Hepatocyte (in vitro differentiated cells): ENCODE measurements around the gene WDR89. TPM values are rescaled to one million over a fixed set of nuclear protein-coding genes. Genes with fewer than 3 reads are reported as not detected.

Experiments used
- DNase-seq: peaks from one replicate; pipeline ENCODE4 v3.0.0-alpha.2; 2016; ENCODE audit warnings: low spot score
- H2AFZ ChIP-seq: fragments of 200-600 bp; sonication (generic); 2 replicates; pipeline ENCODE4 v1.6.0; 2016; ENCODE audit warnings: antibody characterized with exemption, mild to moderate bottlenecking
- H3K27ac ChIP-seq: fragments of 200-600 bp; sonication (generic); 2 replicates; pipeline ENCODE4 v1.5.1; 2016; ENCODE audit warnings: mild to moderate bottlenecking
- H3K27me3 ChIP-seq: fragments of 200-600 bp; sonication (generic); 2 replicates; pipeline ENCODE4 v1.6.1; 2016
- H3K36me3 ChIP-seq: fragments of 200-600 bp; sonication (generic); replicated peaks from 2 replicates; pipeline ENCODE4 v1.5.1; 2016; ENCODE audit warnings: low read depth; ENCODE audit not compliant: insufficient read depth
- H3K4me1 ChIP-seq: fragments of 200-600 bp; sonication (generic); 2 replicates; pipeline ENCODE4 v1.5.1; 2016; ENCODE audit warnings: mild to moderate bottlenecking, moderate library complexity; ENCODE audit not compliant: insufficient read depth
- H3K4me2 ChIP-seq: fragments of 200-600 bp; sonication (generic); 2 replicates; pipeline ENCODE4 v1.6.0; 2016
- H3K4me3 ChIP-seq: fragments of 200-600 bp; sonication (generic); 2 replicates; pipeline ENCODE4 v1.5.1; 2016; ENCODE audit warnings: mild to moderate bottlenecking
- H3K79me2 ChIP-seq: fragments of 200-600 bp; sonication (generic); 2 replicates; pipeline ENCODE4 v1.6.0; 2017; ENCODE audit warnings: mild to moderate bottlenecking
- H3K9me2 ChIP-seq: fragments of 200-600 bp; sonication (generic); replicated peaks from 2 replicates; pipeline ENCODE4 v1.6.0; 2017; ENCODE audit warnings: mild to moderate bottlenecking; ENCODE audit not compliant: insufficient read depth
- H3K9me3 ChIP-seq: fragments of 200-600 bp; sonication (generic); 2 replicates; pipeline ENCODE4 v1.5.1; 2016; ENCODE audit warnings: low read depth, mild to moderate bottlenecking
- H4K20me1 ChIP-seq: fragments of 200-600 bp; sonication (generic); 2 replicates; pipeline ENCODE4 v1.6.0; 2016; ENCODE audit warnings: mild to moderate bottlenecking; ENCODE audit not compliant: insufficient read depth, poor library complexity, severe bottlenecking
- EZH2 ChIP-seq: fragments of 200-600 bp; sonication (generic); IDR thresholded peaks from 2 replicates; pipeline ENCODE4 v1.6.1; 2016; ENCODE audit warnings: antibody characterized with exemption, mild to moderate bottlenecking, borderline replicate concordance
- EZH2phosphoT487 ChIP-seq: fragments of 200-600 bp; sonication (generic); IDR thresholded peaks from one replicate; pipeline ENCODE4 v1.6.1; 2018; ENCODE audit warnings: antibody characterized with exemption, mild to moderate bottlenecking, low read depth, moderate library complexity; ENCODE audit not compliant: unreplicated experiment, severe bottlenecking
- WGBS: methylation state at CpG from one replicate; pipeline ENCODE4 v1.1.6; 2016; ENCODE audit warnings: low lambda C conversion rate; ENCODE audit errors: missing lambda C conversion rate; 5-methylcytosine and 5-hydroxymethylcytosine counted together
- polyA plus RNA-seq: library from polyadenylated mRNA; unstranded; fragments of >200 nt; fragmentation: Nextera tagmentation; extraction: Ambion mirVana; gene quantifications from 2 replicates; pipeline ENCODE4 v1.2.1, GENCODE V29; 2016
- total RNA-seq: library from RNA; depleted of rRNA; stranded (reverse); fragments of >200 nt; gene quantifications from 2 replicates; pipeline ENCODE4 v1.2.3, GENCODE V29; 2014
- TF ChIP-seq, protein P1 (sequence below): fragments of 200-600 bp; sonication (generic); IDR thresholded peaks from 2 replicates; pipeline ENCODE4 v1.5.1; 2016; ENCODE audit warnings: antibody characterized with exemption, mild to moderate bottlenecking; ENCODE audit not compliant: poor library complexity

WDR89 gene
- total and polyA plus RNA-seq, 2 experiments from 2014 or later: 3.9 to 14.6 TPM

GRCh38 chr14:63659726-63660125 lies 18.1 kb upstream of the WDR89 start:
- Histone ChIP-seq H3K27me3 (no peaks in the 10 kb centered on the region), H3K4me3 (no peak overlapping the region), H4K20me1 (no peaks in the 10 kb centered on the region), H3K9me3 (no peaks in the 10 kb centered on the region), H3K4me1 (no peaks in the 10 kb centered on the region), H3K27ac (no peak overlapping the region), H2AFZ (no peak overlapping the region), H3K79me2 (no peaks in the 10 kb centered on the region), H3K4me2 (no peak overlapping the region), H3K9me2 (no peaks in the 10 kb centered on the region), H3K36me3 (no peaks in the 10 kb centered on the region)
- DNase-seq: no peak
- TF ChIP-seq EZH2: no peak
- TF ChIP-seq EZH2phosphoT487: no peak
- TF ChIP-seq, protein P1, sequence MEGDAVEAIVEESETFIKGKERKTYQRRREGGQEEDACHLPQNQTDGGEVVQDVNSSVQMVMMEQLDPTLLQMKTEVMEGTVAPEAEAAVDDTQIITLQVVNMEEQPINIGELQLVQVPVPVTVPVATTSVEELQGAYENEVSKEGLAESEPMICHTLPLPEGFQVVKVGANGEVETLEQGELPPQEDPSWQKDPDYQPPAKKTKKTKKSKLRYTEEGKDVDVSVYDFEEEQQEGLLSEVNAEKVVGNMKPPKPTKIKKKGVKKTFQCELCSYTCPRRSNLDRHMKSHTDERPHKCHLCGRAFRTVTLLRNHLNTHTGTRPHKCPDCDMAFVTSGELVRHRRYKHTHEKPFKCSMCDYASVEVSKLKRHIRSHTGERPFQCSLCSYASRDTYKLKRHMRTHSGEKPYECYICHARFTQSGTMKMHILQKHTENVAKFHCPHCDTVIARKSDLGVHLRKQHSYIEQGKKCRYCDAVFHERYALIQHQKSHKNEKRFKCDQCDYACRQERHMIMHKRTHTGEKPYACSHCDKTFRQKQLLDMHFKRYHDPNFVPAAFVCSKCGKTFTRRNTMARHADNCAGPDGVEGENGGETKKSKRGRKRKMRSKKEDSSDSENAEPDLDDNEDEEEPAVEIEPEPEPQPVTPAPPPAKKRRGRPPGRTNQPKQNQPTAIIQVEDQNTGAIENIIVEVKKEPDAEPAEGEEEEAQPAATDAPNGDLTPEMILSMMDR: no peak
- WGBS: 91% methylated on average over 4 of the region's 4 CpGs

DNA sequence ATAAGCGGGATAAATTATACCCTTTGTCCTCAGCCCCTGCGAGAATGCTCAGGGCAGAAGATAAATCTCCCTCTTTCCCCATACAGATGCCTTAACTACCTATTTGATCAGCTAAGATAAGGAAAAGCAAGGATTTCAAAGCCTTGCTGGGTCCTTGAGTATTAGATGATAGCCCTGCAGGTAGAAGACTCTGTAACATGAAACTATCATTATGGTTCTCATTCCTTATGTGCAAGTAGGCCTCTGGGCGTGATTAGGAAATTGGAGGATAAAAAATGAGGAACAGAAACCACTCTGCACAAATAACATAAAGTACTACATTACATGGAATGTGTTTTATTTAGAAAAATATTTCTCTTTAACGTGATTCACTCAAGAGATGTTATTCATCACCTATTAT lies 14.5 kb upstream of the WDR89 start:
- Histone ChIP-seq H3K27me3 (no peaks in the 10 kb centered on the region), H2AFZ (no peak overlapping the region), H3K36me3 (no peaks in the 10 kb centered on the region), H3K4me3 (no peak overlapping the region), H3K4me2 (no peak overlapping the region), H3K79me2 (no peaks in the 10 kb centered on the region), H3K4me1 (no peaks in the 10 kb centered on the region), H3K9me2 (no peaks in the 10 kb centered on the region), H3K9me3 (no peaks in the 10 kb centered on the region), H4K20me1 (no peaks in the 10 kb centered on the region), H3K27ac (no peak overlapping the region)
- TF ChIP-seq, protein P1: no peak
- TF ChIP-seq EZH2: no peak
- TF ChIP-seq EZH2phosphoT487: no peak
- no peak for DNase-seq
- WGBS: 70% methylated on average over 4 of the region's 4 CpGs

GRCh38 chr14:63654936-63655335 lies 13.3 kb upstream of the WDR89 start:
- no peaks in the 10 kb centered on the region for H3K9me3 ChIP-seq
- TF ChIP-seq EZH2phosphoT487 (no peak), EZH2 (no peak)
- TF ChIP-seq, protein P1: no peak
- no peaks in the 10 kb centered on the region for H3K36me3 ChIP-seq
- no peak overlapping the region for H3K4me2 ChIP-seq
- no peak overlapping the region for H2AFZ ChIP-seq
- DNase-seq: no peak
- no peaks in the 10 kb centered on the region for H3K9me2 ChIP-seq
- H3K4me3 ChIP-seq: no peak overlapping the region
- 75% methylated on average over 2 of the region's 2 CpGs for WGBS
- no peaks in the 10 kb centered on the region for H3K4me1 ChIP-seq
- H3K27ac ChIP-seq: no peak overlapping the region
- no peaks in the 10 kb centered on the region for H4K20me1 ChIP-seq
- no peaks in the 10 kb centered on the region for H3K79me2 ChIP-seq
- no peaks in the 10 kb centered on the region for H3K27me3 ChIP-seq

- Histone ChIP-seq H3K4me1 (no peaks in the 10 kb centered on the region), H3K79me2 (no peaks in the 10 kb centered on the region), H3K36me3 (no peaks in the 10 kb centered on the region), H3K9me2 (no peaks in the 10 kb centered on the region), H3K27ac (no peak overlapping the region), H2AFZ (no peak overlapping the region), H3K4me3 (no peak overlapping the region), H3K9me3 (no peaks in the 10 kb centered on the region), H3K4me2 (no peak overlapping the region), H3K27me3 (no peaks in the 10 kb centered on the region), H4K20me1 (no peaks in the 10 kb centered on the region)
- TF ChIP-seq, protein P1: no peak
- TF ChIP-seq EZH2: no peak
- TF ChIP-seq EZH2phosphoT487: no peak
- DNase-seq: no peak
- WGBS: 94% methylated on average over 2 of the region's 2 CpGs
Observed at GRCh38 chr14:63654346-63654745, 12.7 kb upstream of the WDR89 start.
